Kidney tubule cell (primary cell): Measurements from ENCODE around the gene ZNF618.
"Not testable (repeated sequence)": the region's sequence is repeated elsewhere in the genome, so short reads cannot be mapped to it uniquely, and the experiment has no call there.

Source experiments
- DNase-seq: peaks from one replicate; pipeline ENCODE4 v3.0.0-alpha.2; 2018; ENCODE audit warnings: low spot score

ZNF618 gene

DNA sequence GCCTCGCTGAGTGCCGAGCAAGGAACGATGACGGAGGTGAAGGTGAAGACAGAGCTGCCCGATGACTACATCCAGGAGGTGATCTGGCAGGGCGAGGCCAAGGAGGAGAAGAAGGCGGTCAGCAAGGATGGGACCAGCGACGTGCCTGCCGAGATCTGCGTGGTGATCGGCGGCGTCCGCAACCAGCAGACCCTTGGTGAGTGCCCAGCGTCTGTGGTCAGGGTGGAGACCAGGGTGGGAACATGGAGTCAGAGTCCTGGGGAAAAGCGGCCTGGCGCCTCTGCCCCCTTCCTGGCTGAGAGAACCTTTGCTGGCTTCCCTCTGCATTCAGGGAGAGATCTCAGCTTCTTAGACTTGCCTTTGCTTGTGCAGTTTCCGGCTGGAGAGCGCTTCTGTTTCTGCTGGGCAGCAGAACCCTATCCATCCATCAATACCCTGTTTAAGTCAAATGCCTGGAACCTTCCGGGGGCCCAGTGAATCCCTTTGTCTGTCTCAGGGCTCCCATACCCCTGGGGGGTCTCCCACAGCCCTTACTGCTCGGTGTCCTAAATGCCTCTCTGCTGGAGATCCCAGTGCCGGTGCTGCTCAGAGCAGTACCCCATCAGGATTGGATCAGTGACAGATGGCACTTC lies 112.4 kb downstream of the ZNF618 start:
- DNase-seq = no peak

DNA sequence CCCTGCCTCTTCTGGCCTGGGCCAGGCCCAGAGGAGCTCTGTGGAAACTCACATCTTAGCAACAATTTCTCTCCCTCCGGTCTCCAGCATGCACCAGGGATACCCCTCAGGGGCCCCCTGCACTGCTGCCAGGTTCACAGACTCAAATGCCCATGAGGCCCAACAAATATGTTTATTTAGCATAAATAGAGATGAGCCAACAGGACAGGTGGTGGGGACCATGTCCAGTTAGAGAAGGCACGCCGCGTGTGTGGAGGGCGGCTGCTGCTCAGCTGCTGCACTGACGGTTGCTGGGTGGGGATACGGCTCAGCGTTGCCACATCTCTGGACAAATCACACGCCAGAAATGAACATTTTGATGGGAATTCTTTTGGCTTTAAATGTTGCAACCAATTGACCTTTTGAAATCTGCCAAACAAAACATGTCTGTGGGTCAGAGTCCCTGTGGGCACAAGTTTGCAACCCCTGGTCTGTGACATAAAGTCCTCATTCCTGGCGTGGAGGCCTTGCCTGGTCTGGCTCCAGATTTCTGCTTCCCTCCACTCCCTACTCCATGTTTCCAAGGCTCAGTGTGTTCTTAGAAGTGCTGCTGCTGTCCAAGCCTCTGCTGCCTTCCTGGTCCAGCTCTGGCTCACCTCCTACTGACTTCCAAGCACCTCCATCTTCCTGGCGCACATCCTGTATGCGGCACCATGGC lies 113.1 kb downstream of the ZNF618 start:
- no peak for DNase-seq

DNA sequence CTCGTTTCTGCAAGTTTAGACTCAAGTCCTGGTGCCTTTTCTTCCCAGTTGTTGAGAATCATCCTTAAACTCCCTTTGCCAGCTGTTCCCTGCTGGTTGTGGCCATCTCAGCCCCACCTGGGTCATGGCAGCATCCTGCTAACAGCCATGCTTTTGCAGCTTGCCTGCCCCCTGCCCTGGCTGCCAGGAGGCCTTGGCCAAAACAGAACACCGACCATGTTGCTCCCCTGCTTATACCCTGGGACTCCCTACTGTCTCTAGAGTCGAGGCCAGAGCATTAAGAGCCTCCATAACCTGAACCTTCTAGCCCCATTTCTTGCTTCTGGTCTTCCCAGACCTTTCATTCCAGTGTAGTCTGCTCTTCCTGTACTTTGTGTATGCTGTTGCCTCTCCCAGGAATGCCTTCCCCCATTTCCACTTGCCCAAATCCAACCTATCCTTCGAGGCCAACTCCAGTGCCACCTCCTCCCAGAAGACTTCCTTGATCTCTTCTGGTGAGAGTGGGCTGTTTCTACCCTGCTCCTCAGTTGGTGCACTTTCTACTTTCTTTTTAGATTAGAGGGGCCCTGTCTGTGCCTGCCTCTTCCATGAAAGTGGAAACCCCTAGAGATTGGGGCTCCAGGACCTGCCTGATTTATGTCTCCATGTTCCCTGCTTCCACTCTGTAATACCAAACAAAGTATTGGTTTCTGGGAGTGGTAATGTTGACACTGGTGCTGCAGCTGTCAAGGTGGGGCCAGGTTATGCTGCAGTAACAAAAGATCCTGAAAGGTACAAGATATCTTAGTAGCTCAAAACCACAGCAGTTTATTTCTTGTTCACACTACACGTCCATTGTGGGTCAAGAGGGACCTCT lies 113.8 kb downstream of the ZNF618 start:
- DNase-seq = no peak

DNA sequence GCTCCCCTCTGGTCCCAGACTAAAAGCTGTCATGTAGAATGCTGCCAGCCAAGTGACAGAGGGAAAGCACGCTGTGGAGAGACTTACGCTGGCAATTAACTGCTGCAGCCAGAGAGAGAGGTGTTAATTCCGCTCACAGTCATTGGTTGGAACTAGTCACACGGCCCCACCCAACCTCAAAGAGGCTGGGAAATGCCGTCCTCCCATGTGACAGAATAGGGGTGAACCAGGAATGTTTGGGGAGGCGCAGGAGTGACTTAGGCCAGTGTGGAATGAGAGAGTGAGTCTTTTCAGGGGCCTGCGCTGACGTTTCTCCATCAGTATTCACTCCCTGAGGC lies 114.4 kb downstream of the ZNF618 start:
- no peak for DNase-seq

DNA sequence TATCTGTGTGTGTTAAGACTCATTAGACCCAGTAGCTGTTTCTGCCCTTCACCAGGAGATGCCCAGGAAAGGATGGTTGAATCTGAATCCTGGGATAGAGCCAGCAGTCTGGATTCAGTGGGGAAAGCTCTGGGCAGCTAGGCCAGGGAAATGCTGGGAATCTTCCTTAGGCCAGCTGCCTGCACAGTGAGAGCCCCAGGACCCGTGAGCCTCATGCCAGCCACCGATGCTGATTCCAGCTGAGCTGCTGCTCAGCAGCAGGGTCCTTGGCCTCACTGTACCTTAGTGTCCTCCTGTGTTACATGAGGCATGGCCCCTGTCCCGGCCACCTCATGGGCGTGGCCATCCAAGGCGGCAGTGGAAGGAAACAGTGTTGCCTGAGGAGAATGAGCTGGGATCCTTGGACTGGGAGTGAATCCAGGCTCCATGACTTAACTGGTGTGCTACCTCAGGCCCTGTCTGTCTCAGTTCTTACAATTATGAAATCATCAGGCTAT lies 114.9 kb downstream of the ZNF618 start:
- peak; percentile 19 for DNase-seq

DNA sequence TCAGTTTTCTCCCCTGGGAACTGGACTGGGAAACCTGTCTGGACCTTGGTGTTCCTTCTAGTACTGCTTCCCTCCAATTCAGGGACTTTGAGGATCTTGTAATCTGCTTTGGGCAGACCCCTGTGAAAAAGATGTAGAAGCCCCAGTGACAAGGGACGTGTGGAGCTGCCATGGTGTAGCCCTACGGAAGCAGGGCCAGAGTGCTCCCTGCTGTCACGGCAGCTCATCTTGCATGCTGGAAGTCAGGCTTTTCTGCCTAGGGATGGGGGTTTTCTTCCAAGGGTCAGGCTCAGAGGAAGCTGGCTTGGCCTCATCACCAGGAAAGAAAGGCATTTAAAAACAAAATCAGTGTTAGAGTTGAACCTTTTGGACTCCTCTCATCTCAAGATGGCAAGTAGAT lies 115.6 kb downstream of the ZNF618 start:
- no peak for DNase-seq

DNA sequence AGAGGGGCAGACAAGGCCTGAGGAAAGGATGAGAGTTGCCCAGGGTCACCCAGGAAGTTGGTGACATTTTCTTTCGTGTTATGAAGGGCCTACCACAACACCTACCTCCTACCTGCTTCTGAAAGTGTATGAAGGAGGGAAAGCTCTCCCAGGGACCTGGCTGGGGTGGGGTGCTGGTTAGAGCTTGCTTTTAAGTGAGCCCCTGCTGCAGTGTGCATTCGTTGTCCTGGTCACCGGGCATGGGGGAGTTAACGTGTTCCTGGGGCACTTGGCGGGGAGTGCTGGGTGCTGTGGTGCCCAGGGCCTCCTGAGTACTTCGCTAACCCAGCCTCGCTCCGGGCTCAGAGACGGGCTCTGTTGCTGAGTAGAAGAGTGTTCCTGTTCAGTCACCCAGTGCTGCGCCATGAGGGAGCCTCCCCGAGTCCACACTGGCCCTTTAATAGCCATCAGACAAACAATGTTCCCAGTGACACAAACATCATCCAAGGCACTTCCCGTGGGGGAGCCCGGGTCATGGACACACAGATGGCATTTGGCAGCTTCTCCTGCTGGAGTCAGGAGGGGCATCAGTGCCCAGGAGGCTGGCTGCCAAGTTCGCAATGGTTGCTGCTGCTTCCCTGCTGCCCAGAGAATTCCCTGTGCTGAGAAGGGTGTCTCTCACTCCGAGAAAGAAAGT lies 116.3 kb downstream of the ZNF618 start:
- DNase-seq = no peak

DNA sequence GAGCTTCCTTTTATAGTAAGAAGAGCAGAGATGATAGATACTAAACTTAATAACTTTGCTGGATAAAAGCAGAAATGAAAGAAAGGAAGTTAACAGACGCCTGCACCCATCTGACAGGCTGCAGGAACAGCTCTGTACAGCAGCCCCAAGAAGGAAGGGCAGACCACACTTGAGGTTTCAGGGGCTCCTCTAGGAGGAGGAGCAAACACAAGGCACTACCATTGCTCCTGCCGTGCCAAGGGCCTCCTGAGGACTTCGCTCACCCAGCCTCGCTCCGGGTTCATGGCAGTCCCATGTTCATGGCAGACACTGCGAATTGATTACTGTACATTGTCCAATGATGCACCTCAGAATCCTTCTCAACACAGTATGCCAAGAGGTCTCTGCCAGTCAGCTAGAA lies 116.9 kb downstream of the ZNF618 start:
- no peak for DNase-seq

DNA sequence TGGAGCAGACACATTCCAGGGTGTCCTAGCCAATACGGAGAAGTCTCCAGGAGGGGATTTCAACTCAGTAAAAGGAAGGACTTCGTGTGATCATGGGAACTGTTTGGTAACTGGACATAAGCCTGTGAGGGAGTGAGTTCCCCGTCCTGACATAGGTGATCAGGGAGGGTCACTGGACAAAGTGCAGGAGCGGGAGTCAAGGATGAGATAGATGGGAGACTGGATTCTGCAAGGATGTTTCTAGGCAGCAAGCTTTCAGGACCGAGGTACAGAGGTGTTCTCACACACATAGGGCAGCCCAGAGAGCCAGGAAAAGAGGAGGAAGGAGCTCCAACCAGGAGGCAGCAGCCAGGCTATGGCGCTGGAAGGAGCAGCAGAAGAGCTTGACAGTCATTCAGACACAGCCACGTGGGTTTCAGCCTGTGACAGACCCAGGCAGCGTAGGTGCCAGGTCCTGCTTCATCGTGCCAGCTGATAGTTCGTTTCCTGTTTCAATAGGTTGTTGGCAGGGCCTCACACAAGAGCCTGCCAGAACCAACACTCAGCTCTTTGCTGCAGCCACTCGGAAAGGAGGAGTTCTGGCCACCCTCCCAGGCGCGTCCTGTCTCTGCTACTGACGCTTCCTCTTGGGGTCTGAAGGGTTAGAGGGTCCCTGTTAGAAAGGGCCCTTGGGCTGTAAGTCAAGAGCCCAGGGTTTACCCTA lies 117.9 kb downstream of the ZNF618 start:
- DNase-seq = peak; percentile 58

DNA sequence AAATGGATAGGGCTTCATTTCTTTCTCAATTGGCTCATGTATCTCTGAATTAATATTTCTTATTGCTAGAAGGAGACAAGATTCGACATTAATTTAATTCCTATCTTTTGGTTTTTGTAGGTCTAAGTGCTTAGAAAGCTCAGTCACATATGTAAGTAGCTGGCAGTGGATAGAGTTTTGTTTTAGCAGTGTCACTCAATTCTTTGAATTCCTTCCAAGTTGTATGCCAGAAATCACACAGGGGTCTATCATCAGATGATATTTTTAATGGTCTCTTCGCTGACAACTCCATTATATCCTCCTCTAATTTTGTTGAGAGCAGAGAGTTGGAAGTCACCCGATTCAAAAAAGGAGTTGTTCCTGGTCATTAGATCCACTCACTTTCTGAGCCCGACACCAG lies 119.3 kb downstream of the ZNF618 start:
- DNase-seq = no peak

DNA sequence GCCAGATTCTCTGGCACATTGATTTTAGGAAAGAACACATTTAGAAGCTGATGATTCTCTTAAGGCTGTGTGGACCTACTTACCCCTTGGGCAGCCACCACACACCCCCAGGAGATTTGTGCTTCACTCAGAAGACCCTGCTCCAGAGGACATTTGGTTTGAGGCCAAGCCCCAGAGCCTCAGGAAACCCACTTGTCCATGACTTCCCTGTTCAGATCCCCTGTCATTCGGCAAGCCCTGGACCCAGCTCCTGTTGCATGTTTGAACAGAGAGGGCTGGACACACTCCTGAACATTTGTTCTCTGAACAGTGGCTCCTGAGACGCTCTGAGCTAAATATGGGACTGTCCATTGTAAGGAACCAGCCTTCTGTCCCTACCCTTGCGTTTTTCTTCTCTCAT lies 119.9 kb downstream of the ZNF618 start:
- no peak for DNase-seq

DNA sequence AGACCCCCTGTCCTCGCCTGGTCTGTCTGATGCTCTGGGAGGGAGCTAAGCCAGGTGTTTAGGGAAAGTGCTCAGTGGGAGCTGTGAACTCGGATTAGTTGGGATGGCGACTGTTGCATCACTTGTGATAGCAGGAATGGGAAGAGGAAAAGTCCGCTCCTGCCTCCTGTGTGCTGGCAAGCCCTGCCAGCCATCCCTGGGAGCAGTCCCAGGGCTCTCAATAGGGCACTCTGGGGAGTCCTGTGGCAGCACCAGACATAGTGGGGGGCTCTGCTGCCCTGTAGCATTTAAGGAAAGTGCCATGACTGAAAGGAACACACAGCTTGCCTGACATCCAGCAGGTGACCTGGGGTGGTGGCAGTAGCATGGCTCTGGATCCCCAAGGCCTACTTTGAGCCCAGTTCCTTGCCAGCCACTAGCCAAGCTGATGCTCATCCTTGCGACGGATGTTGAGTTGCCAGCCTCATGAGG lies 120.5 kb downstream of the ZNF618 start:
- DNase-seq = no peak

DNA sequence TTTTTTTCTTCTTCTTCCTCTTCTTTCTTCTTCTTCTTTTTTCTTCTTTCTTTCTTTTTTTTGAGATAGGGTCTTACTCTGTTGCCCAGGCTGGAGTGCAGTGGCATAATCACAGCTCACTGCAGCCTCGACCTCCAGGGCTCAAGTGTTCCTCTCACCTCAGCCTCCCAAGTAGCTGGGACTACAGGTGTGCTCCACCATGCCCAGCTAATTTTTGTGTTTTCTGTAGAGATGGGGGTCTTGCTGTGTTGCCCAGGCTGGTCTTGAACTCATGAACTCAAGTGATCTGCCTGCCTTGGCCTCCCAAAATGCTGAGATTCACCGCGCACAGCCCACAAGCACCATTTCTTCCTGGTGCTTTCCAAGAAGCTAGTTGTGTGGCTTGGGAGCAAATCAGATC lies 121.0 kb downstream of the ZNF618 start:
- DNase-seq = not testable (repeated sequence)

DNA sequence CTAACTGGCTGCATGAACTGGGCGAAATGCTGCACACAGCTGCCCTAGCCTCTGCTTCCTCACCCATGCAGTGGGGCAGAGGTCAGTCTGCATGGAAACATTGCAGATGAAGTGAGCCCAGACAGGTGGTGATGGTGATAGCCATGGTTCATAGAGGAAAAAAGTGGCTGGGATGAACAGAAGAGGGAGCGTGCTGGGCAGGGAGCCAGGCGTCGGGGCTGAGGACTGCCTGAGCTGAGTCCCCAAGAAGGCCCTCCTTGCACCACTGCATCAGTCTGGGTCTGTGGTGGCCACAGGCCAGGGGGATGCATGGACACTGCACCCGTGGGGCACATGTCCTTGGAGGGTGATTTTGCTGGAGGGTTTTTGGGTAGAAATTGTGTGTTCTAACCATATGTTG lies 121.5 kb downstream of the ZNF618 start:
- no peak for DNase-seq

DNA sequence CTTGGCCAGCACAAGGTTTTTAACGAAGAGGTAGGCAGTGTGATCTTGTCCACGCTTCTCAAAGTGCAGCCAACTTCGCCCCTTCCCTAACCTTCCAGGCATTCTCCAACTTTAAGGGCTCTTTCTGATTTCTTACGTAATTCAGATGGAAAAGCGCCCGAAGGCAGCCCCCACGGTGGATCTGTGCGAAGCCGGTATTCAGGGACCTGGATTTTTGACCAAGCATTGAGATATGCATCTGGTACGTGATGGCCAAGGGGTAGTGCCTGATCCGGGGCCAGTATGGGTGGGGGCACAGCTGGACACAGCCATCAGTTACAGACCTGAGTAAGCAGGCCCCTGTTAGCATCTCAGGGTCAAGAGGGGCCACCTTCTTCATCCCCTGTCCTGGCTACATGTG lies 122.0 kb downstream of the ZNF618 start:
- DNase-seq = no peak

DNA sequence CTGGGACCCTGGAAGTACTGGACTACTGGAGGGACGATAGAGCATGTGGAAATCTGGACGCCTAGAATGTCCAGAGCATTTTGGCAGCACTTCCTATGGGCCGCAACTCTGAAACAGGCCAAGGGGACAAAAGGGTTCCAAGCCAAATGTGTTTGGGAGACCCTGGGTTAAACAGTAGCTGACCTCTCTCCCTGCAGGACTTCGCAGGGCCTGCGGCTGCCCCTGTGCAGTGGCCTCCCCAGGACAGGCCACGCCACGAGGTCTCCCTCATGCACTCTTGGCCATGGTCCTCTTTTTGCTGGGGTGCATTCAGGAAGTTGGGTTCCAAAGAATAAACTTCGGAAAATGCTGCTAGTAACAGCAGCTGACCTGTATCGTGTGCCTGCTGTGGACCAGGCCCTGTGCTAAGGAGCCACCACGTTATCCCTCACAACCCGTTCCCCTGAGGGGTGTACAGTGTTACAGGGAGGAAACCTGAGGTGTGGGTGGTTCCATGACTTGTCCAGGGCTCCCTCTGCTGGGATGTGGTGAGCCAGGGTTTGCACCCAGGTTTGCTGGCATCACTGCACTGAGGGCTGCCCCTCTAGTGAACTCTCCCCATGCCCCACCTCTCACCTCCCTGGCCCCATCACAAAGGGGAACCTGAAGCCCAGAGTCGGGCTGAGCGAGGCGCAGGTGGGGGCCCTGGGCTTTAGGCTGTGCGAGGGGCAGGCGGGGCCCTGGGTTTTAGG lies 122.6 kb downstream of the ZNF618 start:
- peak; percentile 6 for DNase-seq

DNA sequence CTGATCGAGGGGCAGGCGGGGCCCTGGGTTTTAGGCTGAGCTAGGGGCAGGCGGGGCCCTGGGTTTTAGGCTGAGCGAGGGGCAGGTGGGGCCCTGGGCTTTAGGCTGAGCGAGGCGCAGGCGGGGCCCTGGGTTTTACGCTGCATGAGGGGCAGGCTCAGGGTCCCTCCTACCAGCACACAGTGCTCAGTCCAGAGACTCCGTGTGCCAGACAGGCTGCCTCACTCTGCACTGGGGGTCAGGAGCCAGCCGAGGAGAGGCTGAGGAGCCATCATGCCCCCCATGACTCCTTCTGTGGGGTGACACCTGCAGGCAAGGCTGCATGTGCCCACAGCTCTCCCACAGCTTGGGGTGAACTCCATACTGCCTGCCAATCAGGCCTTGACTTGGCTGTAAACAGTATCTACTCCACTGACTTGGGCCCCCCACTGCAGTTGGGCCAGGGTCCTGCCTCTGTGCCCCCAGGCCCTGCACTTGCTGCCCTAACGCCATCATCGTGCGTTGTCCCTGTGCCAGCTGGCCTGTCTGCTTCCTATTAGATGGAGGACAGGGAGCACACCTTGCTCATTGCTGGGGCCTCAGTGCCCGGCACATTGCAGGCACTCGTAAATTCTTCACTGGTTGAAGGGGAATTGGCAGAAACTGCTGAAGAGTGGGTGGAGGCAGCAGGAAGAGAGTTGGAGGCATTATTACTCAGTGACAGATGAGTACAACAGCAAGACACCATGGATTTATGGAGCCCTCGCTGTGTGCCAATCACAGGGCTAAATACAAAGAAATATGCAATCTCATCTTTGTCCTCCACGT lies 123.3 kb downstream of the ZNF618 start:
- no peak for DNase-seq

DNA sequence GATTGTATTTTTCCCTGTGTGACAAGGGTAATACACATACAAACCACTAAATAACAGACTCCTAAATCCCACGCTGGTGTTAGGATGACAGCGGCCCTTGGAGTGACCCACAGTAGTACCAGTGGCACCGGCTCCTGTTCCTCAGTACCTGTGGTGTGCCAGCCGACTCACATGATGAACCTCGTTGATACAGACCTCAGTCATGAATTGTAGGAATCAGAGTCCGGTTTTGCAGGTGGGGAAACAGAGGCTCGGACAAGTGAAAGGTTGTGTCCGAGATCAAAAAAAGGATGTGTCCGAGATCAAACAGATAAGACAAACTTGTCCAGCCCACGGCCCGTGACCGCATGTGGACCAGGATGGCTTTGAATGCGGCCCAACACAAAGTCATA lies 124.0 kb downstream of the ZNF618 start:
- no peak for DNase-seq

DNA sequence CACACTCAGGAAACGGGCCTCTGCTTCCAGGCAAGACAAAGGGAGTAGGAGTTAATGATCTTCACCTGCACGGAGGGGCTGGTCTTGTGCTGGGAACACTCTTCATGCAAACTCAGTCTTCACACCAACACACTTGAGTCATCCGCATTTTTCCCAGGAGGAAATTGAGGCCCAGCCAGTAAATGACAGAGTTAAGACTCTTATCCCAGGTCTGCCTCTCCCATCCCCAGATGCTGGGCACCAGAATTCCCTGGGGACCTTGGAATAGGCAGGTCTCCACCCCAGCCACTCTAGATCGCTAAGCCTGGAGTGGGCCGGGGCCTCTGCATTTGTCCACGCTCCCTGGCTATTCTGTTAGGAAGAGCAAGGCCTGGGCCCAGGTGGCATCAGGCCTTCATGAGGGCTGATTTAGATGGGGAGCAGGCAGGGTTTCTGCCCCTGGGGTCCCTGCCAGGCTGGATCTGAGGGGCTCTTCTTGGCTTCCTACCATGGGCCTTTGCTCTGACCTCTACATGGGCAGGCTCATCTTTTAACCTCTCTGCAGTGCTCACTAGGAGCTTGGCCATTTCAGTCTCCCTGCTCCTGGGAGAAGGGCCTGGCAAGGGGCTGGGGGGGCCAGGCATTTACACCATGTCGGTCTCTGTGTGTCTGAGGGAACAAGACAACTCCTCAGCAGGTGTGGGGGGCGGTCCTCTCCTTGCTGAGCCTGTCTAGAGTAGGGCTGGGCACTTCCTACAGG lies 124.7 kb downstream of the ZNF618 start:
- peak; percentile 33 for DNase-seq

DNA sequence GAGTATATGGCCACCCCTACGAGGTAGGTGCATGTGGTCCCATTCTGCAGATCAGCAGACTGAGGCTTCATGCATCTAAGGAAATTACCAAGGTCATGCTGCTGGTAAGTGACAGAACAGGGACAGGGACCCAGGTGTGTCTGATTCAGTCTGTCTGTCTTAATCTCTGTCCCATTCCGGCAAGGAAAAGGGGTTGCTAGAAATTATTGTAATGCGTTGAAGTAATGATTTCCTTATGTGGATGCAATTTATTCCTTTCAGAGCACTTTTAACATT lies 125.2 kb downstream of the ZNF618 start:
- DNase-seq = no peak
